B cell (primary cell): ENCODE measurements around the gene CYB5B. TPM values are rescaled to one million over a fixed set of nuclear protein-coding genes. Genes with fewer than 3 reads are reported as not detected.

Experiments
- ATAC-seq: fragments of 200-7000 bp; cut with Tn5 transposase; one replicate; pipeline ENCODE4 v1.10.0; 2021; ENCODE audit warnings: low read depth, mild to moderate bottlenecking, moderate number of reproducible peaks, moderate library complexity
- CTCF ChIA-PET: fragments of 350-600 bp; sonication (Branson Sonifier 250); formaldehyde crosslinking; loops from one replicate; lab custom pipeline; 2021; ENCODE audit warnings: antibody characterized with exemption, inconsistent platforms; lab: Charles Lee
- POLR2A ChIA-PET: fragments of 350-600 bp; sonication (Branson Sonifier 250); formaldehyde crosslinking; loops from one replicate; lab custom pipeline; 2021; ENCODE audit warnings: antibody characterized with exemption; lab: Charles Lee
- DNase-seq: peaks from one replicate; pipeline ENCODE4 v3.0.0; 2013
- H2AFZ ChIP-seq: 2 replicates; pipeline ENCODE4 v1.6.1; 2012; ENCODE audit warnings: mild to moderate bottlenecking, low read depth, low read length; ENCODE audit not compliant: insufficient read depth, poor library complexity, severe bottlenecking
- H3K27ac ChIP-seq, 2 donors: 1 replicate in 1 of 2; 2 replicates in 1 of 2; pipeline ENCODE4 v1.5.1; 2012 to 2013; ENCODE audit warnings: low read length in 2 of 2, mild to moderate bottlenecking in 2 of 2, moderate library complexity in 1 of 2
- H3K27me3 ChIP-seq, 4 experiments: fragments of 200-600 bp in 1 of 4; sonication (generic) in 1 of 4; replicated peaks in 1 of 4; 1 replicate in 2 of 4; 2 replicates in 2 of 4; pipeline versions ENCODE4 v1.6.1 to v1.7.0; 2013 to 2016; ENCODE audit warnings: low read length in 3 of 4, mild to moderate bottlenecking in 2 of 4, mixed read lengths in 1 of 4, moderate library complexity in 1 of 4; ENCODE audit not compliant: insufficient read depth in 4 of 4, control insufficient read depth in 3 of 4; ENCODE audit errors: control extremely low read depth in 1 of 4
- H3K36me3 ChIP-seq, 2 experiments: replicated peaks in 1 of 2; 1 replicate in 1 of 2; 2 replicates in 1 of 2; pipeline versions ENCODE4 v1.6.1 to v1.7.1; 2013; ENCODE audit warnings: low read length in 1 of 2; ENCODE audit not compliant: insufficient read depth in 2 of 2, control insufficient read depth in 1 of 2; ENCODE audit errors: control extremely low read depth in 1 of 2, extremely low read depth in 1 of 2
- H3K4me1 ChIP-seq, 2 donors: fragments of 200-600 bp in 1 of 2; sonication (generic) in 1 of 2; 1 replicate in 1 of 2; 2 replicates in 1 of 2; pipeline versions ENCODE4 v1.5.1 to v1.6.1; 2013 to 2017; ENCODE audit warnings: low read length in 2 of 2; ENCODE audit not compliant: control insufficient read depth in 2 of 2, insufficient read depth in 2 of 2
- H3K4me2 ChIP-seq: replicated peaks from 2 replicates; pipeline ENCODE3; 2012; ENCODE audit warnings: mild to moderate bottlenecking, low read depth, low read length; ENCODE audit not compliant: poor library complexity, severe bottlenecking
- H3K4me3 ChIP-seq, 5 experiments: fragments of 200-600 bp in 1 of 5; sonication (generic) in 1 of 5; 1 replicate in 3 of 5; 2 replicates in 2 of 5; pipeline versions ENCODE4 v1.5.1 to v1.7.0; 2011 to 2016; ENCODE audit warnings: low read length in 4 of 5, mild to moderate bottlenecking in 4 of 5, low read depth in 2 of 5, control low read depth in 1 of 5, moderate library complexity in 1 of 5; ENCODE audit not compliant: insufficient read depth in 1 of 5; ENCODE audit errors: control extremely low read depth in 1 of 5, extremely low read depth in 1 of 5
- H3K79me2 ChIP-seq: fragments of 200-600 bp; sonication (generic); one replicate; pipeline ENCODE4 v1.6.0; 2016; ENCODE audit warnings: low read length; ENCODE audit not compliant: control insufficient read depth, insufficient read depth
- H3K9ac ChIP-seq: fragments of 200-600 bp; sonication (generic); 2 replicates; pipeline ENCODE4 v1.6.1; 2017; ENCODE audit warnings: mild to moderate bottlenecking, low read length, moderate library complexity
- H3K9me3 ChIP-seq, 3 donors: one replicate each; pipeline versions ENCODE4 v1.6.1 to v1.7.1; 2013; ENCODE audit warnings: low read length in 2 of 3; ENCODE audit not compliant: control insufficient read depth in 2 of 3, insufficient read depth in 1 of 3; ENCODE audit errors: control extremely low read depth in 1 of 3
- H4K20me1 ChIP-seq: 2 replicates; pipeline ENCODE4 v1.6.0; 2012; ENCODE audit warnings: mild to moderate bottlenecking, low read length; ENCODE audit not compliant: insufficient read depth, control insufficient read depth, poor library complexity, severe bottlenecking
- H3K27ac Mint-ChIP-seq: one replicate; pipeline ENCODE4 v1.8.0; 2021; ENCODE audit warnings: mixed read lengths
- H3K27me3 Mint-ChIP-seq: one replicate; pipeline ENCODE4 v1.8.0; 2021; ENCODE audit warnings: mixed read lengths
- H3K4me1 Mint-ChIP-seq: one replicate; pipeline ENCODE4 v1.8.0; 2021; ENCODE audit warnings: mixed read lengths
- H3K4me3 Mint-ChIP-seq: one replicate; pipeline ENCODE4 v1.8.0; 2021; ENCODE audit warnings: mixed read lengths
- H3K9me3 Mint-ChIP-seq: one replicate; pipeline ENCODE4 v1.8.0; 2022; ENCODE audit warnings: mixed read lengths; ENCODE audit not compliant: insufficient read depth
- EZH2 ChIP-seq: IDR thresholded peaks from 2 replicates; pipeline ENCODE4 v1.6.1; 2012; ENCODE audit warnings: borderline replicate concordance, low read depth, mild to moderate bottlenecking, moderate library complexity, low read length; ENCODE audit not compliant: insufficient read depth, poor library complexity, severe bottlenecking
- whole genome bisulfite sequencing: methylation state at CpG from one replicate; pipeline ENCODE4 v1.1.5; 2013; ENCODE audit warnings: missing lambda C conversion rate; ENCODE audit not compliant: insufficient coverage; 5-methylcytosine and 5-hydroxymethylcytosine counted together
- intact Hi-C: fragments of 100-400 bp; cut with micrococcal nuclease; formaldehyde crosslinking; loops from one replicate; pipeline ENCODE4 v1.10.0; 2022
- polyA plus RNA-seq: library from polyadenylated mRNA; depleted of rRNA; stranded (reverse); fragments of >200 nt; gene quantifications from 2 replicates; pipeline ENCODE4 v1.2.3, GENCODE V29; 2012
- total RNA-seq, 2 donors: library from RNA; stranded (reverse); fragments of 120-200 nt in 1 of 2; gene quantifications; 1 replicate in 1 of 2; 2 replicates in 1 of 2; pipeline versions ENCODE4 v1.2.3 to v1.2.4, GENCODE V29; 2013 to 2022
- TF ChIP-seq, protein P1 (sequence below): fragments of 200-600 bp; IDR thresholded peaks from one replicate; pipeline ENCODE4 v1.8.0; 2022; ENCODE audit warnings: antibody characterized with exemption, mild to moderate bottlenecking

The CYB5B gene
- total and polyA plus RNA-seq, 2 donors (not counting 1 experiment from before 2014, with no cell fraction given): 21.5 to 64.7 TPM

DNA sequence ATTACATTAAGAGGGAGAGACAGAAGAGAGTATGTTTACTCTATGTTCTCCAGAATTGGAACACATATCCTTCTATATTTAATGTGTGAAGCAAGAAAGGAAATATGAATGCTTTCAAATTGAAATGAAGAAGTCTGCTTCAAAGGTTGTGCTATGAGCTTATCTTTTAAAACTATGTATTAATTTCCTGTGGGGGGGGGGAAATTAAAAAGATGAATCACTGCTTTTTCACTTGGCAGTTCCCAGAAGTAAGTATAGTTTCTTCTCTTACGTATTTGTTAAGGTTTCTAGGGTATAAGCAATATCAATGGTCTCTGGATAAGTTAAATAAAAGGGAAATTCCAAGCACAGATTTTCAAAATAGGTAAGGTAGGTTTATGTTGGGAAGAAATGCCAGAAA, 45.7 kb upstream of the CYB5B start:
- Histone ChIP-seq H3K4me1 (peaks cover 21 to 23% of the 10 kb centered on the region in 2 donors), H2AFZ (no peak overlapping the region), H4K20me1 (no peaks in the 10 kb centered on the region), H3K9me3 (no peaks in the 10 kb centered on the region), H3K4me2 (no peak overlapping the region), H3K9ac (no peak overlapping the region), H3K27ac (peak overlapping the region in 1 of 2 donors; percentile 32), H3K36me3 (peaks cover 10 to 52% of the 10 kb centered on the region in 2 experiments), H3K4me3 (no peak overlapping the region), H3K79me2 (peaks cover 58% of the 10 kb centered on the region), H3K27me3 (no peaks in the 10 kb centered on the region)
- no peak for TF ChIP-seq EZH2
- TF ChIP-seq, protein P1, sequence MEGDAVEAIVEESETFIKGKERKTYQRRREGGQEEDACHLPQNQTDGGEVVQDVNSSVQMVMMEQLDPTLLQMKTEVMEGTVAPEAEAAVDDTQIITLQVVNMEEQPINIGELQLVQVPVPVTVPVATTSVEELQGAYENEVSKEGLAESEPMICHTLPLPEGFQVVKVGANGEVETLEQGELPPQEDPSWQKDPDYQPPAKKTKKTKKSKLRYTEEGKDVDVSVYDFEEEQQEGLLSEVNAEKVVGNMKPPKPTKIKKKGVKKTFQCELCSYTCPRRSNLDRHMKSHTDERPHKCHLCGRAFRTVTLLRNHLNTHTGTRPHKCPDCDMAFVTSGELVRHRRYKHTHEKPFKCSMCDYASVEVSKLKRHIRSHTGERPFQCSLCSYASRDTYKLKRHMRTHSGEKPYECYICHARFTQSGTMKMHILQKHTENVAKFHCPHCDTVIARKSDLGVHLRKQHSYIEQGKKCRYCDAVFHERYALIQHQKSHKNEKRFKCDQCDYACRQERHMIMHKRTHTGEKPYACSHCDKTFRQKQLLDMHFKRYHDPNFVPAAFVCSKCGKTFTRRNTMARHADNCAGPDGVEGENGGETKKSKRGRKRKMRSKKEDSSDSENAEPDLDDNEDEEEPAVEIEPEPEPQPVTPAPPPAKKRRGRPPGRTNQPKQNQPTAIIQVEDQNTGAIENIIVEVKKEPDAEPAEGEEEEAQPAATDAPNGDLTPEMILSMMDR: no peak
- H3K9me3 Mint-ChIP-seq: no peaks in the 10 kb centered on the region
- DNase-seq (no peak), ATAC-seq (no peak)
- no CpG with 5 or more reads among the region's 1 CpG for WGBS
- peaks cover 43% of the 10 kb centered on the region for H3K4me1 Mint-ChIP-seq
- intact Hi-C loops: no loop called here
- H3K27me3 Mint-ChIP-seq: no peaks in the 10 kb centered on the region
- no peak overlapping the region for H3K4me3 Mint-ChIP-seq
- ChIA-PET CTCF (interaction anchor here (1.4 kb wide), 1 partner anchor 17 kb away, joined by 3 read pairs; no protein-coding TSS in a partner anchor), POLR2A (interaction anchor here (0.5 kb wide), 1 partner anchor 974 kb away, joined by 5 read pairs; no protein-coding TSS in a partner anchor)
- peak overlapping the region; percentile 43 for H3K27ac Mint-ChIP-seq

DNA sequence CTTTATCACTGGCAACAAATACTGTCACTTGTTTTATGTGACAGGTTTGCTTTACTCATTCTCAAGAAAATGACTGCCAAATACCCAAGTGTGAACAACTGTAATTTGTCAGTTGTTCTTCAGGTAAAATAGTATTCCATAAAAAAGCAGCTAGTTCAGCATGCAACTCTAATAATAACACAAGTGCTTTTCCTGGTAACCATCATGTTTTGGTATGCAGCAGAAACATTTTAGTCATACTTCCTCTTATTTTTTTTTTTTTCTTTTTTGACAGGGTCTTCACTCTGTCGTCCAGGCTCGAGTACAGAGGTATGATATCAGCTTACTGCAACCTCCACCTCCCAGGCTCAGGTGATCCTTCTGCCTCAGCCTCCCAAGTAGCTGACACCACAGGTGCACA, 43.2 kb upstream of the CYB5B start:
- peak overlapping the region; percentile 41 for H3K27ac Mint-ChIP-seq
- Histone ChIP-seq H3K9ac (no peak overlapping the region), H3K36me3 (peaks cover 9 to 53% of the 10 kb centered on the region in 2 experiments), H3K9me3 (no peaks in the 10 kb centered on the region), H3K4me2 (peak overlapping the region; percentile 41), H3K79me2 (peaks cover 61% of the 10 kb centered on the region), H3K27ac (peak overlapping the region; percentile 51 to 62), H3K4me3 (peak overlapping the region in 1 of 5 experiments; percentile 8), H4K20me1 (no peaks in the 10 kb centered on the region), H2AFZ (no peak overlapping the region), H3K27me3 (no peaks in the 10 kb centered on the region), H3K4me1 (peaks cover 35 to 38% of the 10 kb centered on the region in 2 donors)
- ChIA-PET POLR2A (interaction anchor here (0.6 kb wide), 1 partner anchor 21 kb away, joined by 4 read pairs; no protein-coding TSS in a partner anchor), CTCF (interaction anchor here (1.9 kb wide), 1 partner anchor 40 kb away, joined by 6 read pairs; no protein-coding TSS in a partner anchor)
- H3K27me3 Mint-ChIP-seq: no peaks in the 10 kb centered on the region
- intact Hi-C loops: no loop called here
- peak; percentile 49 for DNase-seq
- ATAC-seq: no peak
- TF ChIP-seq, protein P1: no peak
- TF ChIP-seq EZH2: no peak
- WGBS: 0% methylated on average over 2 of the region's 2 CpGs
- no peaks in the 10 kb centered on the region for H3K9me3 Mint-ChIP-seq
- peaks cover 54% of the 10 kb centered on the region for H3K4me1 Mint-ChIP-seq
- peak overlapping the region; percentile 34 for H3K4me3 Mint-ChIP-seq
